GM12872 (cell line): ENCODE results near the gene KLK2.

ENCODE experiments used
- TF ChIP-seq, protein P1 (sequence below): IDR thresholded peaks from 3 replicates; pipeline ENCODE4 v1.5.1; 2011; ENCODE audit warnings: low read depth, mild to moderate bottlenecking, low read length, moderate library complexity; ENCODE audit not compliant: insufficient read depth

KLK2 gene

DNA sequence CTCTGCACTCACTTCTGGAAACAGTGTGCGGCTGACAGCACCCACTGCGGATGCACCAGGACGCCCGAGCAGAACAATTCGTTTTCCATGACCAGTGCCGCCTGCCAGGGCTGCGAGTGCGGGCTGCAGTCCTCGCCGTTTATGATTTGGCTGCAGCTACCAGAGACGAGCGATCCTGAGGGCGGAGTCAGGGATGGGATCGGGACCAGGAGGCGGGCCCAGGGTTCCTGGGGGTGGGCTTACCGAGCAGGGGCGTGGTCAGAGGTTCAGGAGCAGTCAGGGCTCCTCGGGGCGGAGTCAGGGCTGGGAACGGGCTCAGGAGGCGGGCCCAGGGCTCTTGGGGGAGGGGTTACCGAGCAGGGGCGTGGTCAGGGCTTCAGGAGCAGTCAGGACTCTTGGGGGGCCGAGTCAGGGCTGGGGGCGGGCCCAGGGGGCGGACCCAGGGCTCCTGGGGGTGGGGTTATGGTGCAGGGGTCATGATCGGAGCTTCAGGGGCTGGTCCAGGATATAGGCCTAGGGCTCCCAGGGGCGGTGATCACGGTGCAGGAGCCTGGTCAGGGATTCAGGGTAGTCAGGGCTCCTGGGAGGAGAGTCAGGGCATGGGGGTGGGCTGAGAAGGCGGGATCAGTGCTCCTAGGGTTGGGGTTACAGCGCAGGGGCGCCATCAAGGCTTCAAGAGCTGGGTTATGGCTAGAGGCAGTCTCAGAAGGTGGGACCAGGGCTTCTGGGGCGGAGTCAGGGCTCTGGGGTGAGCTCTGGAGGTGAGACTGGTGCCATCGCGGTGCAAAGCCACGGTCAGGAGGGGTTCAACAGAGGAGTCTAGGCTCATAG is 36.2 kb downstream of the KLK2 start:
- TF ChIP-seq, protein P1, sequence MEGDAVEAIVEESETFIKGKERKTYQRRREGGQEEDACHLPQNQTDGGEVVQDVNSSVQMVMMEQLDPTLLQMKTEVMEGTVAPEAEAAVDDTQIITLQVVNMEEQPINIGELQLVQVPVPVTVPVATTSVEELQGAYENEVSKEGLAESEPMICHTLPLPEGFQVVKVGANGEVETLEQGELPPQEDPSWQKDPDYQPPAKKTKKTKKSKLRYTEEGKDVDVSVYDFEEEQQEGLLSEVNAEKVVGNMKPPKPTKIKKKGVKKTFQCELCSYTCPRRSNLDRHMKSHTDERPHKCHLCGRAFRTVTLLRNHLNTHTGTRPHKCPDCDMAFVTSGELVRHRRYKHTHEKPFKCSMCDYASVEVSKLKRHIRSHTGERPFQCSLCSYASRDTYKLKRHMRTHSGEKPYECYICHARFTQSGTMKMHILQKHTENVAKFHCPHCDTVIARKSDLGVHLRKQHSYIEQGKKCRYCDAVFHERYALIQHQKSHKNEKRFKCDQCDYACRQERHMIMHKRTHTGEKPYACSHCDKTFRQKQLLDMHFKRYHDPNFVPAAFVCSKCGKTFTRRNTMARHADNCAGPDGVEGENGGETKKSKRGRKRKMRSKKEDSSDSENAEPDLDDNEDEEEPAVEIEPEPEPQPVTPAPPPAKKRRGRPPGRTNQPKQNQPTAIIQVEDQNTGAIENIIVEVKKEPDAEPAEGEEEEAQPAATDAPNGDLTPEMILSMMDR, result no peak

GRCh38 chr19:50910722-50911121 is 37.5 kb downstream of the KLK2 start:
- TF ChIP-seq, protein P1, result no peak

DNA sequence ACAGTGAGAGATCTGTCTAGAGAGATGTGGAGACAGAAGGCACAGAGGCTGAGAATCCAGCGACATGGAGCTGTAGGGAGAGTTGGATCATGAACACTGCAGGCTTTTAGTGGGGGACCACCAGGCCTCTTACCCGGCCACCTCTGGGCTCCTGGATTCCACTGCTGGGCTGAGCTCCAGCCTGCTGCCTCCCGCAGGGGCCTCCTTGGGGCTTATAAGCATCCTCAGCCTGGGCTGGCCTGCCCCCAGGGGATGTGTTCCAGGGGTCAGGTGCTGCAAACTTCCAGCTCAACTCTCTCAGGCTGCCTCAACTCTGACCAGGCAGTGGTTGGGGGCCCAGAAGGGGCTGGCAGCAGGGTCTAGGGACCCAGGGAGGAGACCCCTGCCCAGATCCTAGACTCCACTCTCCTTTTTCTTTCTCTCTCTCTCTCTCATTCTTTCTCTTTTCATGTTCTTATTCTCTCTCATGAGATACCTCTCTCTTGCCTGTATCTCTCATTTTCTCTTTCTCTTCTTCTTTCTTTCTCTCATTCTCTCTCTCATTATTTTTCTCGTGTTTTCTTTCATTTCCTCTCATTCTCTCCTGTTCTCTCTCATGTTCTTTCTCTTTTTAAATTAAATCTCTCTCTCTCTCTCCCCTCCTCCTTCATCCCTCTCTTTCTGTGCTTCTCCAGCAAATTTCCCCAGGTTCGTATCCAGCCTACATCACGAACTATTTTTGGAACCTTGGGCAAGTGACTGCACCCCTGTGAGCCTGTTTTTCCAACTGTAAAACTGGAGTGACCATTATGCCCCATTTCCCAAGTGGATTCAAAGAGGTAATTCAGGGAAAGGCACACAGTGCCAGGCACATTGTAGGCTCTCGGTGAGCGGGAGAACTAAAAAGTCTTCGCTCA is 38.2 kb downstream of the KLK2 start, which contains the start of gene KLK4:
TSS of gene KLK4 (minus strand) at position 190 of the 896 bp plus-strand sequence. CDS start 657 bp downstream, outside the sequence.
- TF ChIP-seq, protein P1, result no peak

DNA sequence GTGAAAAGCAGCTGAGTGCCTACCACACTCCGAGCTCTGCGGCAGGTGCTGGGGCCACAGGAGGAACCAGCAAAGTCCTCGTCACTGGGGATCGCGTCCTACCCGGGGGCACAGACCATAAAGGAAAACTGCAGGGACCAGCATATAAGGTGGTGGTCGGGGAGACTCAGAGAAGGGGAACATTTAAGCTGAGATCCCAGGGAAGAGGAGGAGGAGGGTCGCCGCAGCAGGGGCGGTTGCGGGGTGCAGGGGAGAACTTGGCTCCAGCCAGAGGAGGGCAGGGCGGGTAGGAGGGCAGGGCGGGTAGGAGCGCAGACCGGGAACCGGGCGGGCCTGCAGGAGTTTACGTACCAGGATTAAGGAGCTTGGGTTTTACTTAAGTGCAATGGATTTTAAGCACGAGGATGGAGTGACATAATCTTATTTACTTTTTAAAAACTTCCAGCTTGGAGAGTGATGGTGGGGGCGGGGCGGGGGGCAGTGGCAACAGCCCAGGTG is 38.9 kb downstream of the KLK2 start:
- TF ChIP-seq, protein P1, result no peak

DNA sequence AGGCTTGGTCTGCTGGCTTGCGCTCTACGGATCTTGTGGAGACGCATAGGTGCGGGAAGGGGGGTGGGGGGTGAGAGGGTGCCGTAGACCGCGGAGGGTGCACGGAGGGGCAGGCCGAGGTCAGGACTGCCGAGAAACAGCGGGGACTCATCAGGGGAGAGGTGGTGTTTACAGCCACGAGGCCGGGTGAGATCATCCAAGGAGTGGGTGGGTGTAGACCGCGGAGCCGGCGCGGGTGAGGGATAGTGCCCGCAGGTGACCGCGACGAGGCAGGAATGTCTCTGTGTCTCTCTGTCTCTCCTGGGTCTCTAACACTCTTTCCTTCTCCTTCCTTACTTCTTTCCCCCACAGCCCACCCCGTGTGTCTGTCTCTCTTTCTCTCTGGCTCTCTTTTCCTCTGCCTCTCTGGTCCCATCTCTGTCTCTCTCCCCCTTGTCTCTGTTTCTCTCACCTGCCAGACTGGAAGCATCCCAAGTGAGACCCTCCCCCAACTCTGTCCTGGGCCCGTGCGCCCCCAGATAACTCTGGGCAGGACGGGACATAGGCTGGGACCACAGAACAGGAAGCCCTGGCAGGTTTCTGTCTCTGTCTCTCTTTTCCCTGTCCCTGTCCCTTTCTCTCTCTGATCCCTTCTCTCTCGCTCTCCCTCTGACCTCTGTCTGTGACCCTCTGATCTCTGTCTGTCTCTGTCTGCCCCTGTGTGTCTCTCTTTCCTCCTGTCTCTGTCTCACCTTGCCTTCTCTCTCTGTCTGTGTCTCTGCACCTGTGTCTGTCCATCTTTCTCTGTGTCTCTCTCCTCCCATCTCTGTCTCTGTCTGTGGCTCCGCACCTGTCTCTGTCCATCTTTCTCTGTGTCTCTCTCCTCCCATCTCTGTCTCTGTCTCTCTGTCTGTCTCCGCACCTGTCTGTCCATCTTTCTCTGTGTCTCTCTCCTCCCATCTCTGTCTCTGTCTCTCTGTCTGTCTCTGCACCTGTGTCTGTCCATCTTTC is 39.8 kb downstream of the KLK2 start:
- TF ChIP-seq, protein P1, result no peak

DNA sequence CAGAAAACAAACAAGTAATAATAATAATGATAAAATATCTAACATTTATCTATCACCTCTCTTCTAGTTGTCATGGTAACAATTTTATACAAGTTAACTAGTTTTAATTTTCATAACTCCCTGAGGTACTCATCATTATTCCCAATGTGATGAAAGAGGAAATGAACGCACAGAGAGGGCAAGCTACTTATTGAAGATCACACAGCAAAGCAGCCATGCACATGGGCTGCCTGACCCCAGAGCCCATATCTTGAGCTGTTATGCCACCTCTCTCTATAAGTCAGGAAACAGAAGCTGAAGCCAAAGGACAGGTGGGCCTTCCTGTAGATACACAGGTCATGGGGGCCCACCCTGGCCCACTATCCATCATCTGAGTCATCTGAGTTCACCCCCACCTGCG is 42.8 kb downstream of the KLK2 start:
- TF ChIP-seq, protein P1, result no peak
